ENCODE data around the gene BRMS1L.
A peak's percentile ranks its signal among the peaks of the same experiment; 100 is the strongest.

Gene BRMS1L

GRCh38 chr14:35854696-35855270 is 28.6 kb downstream of the BRMS1L start:
- Histone ChIP-seq H3K4me1 (ENCODE audit: control extremely low read depth in 1 of 4, control insufficient read depth in 4 of 4, insufficient read depth in 4 of 4, low read length in 3 of 4) (peaks cover 0 to 17% (median 7%) of the 10 kb centered on the region in 4 experiments), H3K27ac (ENCODE audit: insufficient read depth in 1 of 2, low read depth in 1 of 2, low read length in 2 of 2, poor library complexity in 1 of 2, severe bottlenecking in 2 of 2) (no peak overlapping the region), H3K36me3 (ENCODE audit: control insufficient read depth in 4 of 4, insufficient read depth in 4 of 4, low read length in 3 of 4) (peaks cover 2 to 21% (median 8%) of the 10 kb centered on the region in 4 experiments), H3K9me3 (ENCODE audit: control extremely low read depth in 1 of 5, control insufficient read depth in 4 of 5, insufficient read depth in 2 of 5, low read depth in 1 of 5, low read length in 4 of 5) (peaks cover 0 to 8% (median 2%) of the 10 kb centered on the region in 5 experiments), H3K4me3 (ENCODE audit: control insufficient read depth in 1 of 7, extremely low read depth in 1 of 7, insufficient read depth in 4 of 7, low read depth in 2 of 7, low read length in 6 of 7) (no peak overlapping the region), H3K27me3 (replicated peaks in 2 of 5; ENCODE audit: control insufficient read depth in 4 of 5, insufficient read depth in 5 of 5, low read length in 4 of 5) (no peaks in the 10 kb centered on the region)
- DNase-seq, result no peak
- ChIA-PET CTCF (interaction anchor here (0.7 kb wide), 1 partner anchor 27 kb away, joined by 3 read pairs; no protein-coding TSS in a partner anchor), POLR2A (no interaction called here)
- WGBS (ENCODE audit: insufficient coverage), result 100% methylated on average over 1 of the region's 1 CpG

GRCh38 chr14:35855876-35856481 is 29.8 kb downstream of the BRMS1L start:
- Histone ChIP-seq H3K27ac (ENCODE audit: insufficient read depth in 1 of 2, low read depth in 1 of 2, low read length in 2 of 2, poor library complexity in 1 of 2, severe bottlenecking in 2 of 2) (no peak overlapping the region), H3K9me3 (ENCODE audit: control extremely low read depth in 1 of 5, control insufficient read depth in 4 of 5, insufficient read depth in 2 of 5, low read depth in 1 of 5, low read length in 4 of 5) (peaks cover 0 to 8% (median 2%) of the 10 kb centered on the region in 5 experiments), H3K4me1 (ENCODE audit: control extremely low read depth in 1 of 4, control insufficient read depth in 4 of 4, insufficient read depth in 4 of 4, low read length in 3 of 4) (peaks cover 0 to 17% (median 7%) of the 10 kb centered on the region in 4 experiments), H3K27me3 (replicated peaks in 2 of 5; ENCODE audit: control insufficient read depth in 4 of 5, insufficient read depth in 5 of 5, low read length in 4 of 5) (no peaks in the 10 kb centered on the region), H3K36me3 (ENCODE audit: control insufficient read depth in 4 of 4, insufficient read depth in 4 of 4, low read length in 3 of 4) (peaks cover 0 to 14% (median 7%) of the 10 kb centered on the region in 4 experiments), H3K4me3 (ENCODE audit: control insufficient read depth in 1 of 7, extremely low read depth in 1 of 7, insufficient read depth in 4 of 7, low read depth in 2 of 7, low read length in 6 of 7) (no peak overlapping the region)
- WGBS (ENCODE audit: insufficient coverage), result 41% methylated on average over 2 of the region's 6 CpGs
- POLR2A ChIA-PET, result interaction anchor here (0.7 kb wide), 1 partner anchor 1158 kb away, joined by 3 read pairs; no protein-coding TSS in a partner anchor
- peak; percentile 5 to 83 (median 67) for DNase-seq
- CTCF ChIA-PET, result no interaction called here

- Histone ChIP-seq H3K4me1 (ENCODE audit: control extremely low read depth in 1 of 4, control insufficient read depth in 4 of 4, insufficient read depth in 4 of 4, low read length in 3 of 4) (peaks cover 0 to 17% (median 7%) of the 10 kb centered on the region in 4 experiments), H3K9me3 (ENCODE audit: control extremely low read depth in 1 of 5, control insufficient read depth in 4 of 5, insufficient read depth in 2 of 5, low read depth in 1 of 5, low read length in 4 of 5) (no peaks in the 10 kb centered on the region), H3K36me3 (ENCODE audit: control insufficient read depth in 4 of 4, insufficient read depth in 4 of 4, low read length in 3 of 4) (peaks cover 6 to 18% (median 12%) of the 10 kb centered on the region in 4 experiments), H3K27me3 (replicated peaks in 2 of 5; ENCODE audit: control insufficient read depth in 4 of 5, insufficient read depth in 5 of 5, low read length in 4 of 5) (no peaks in the 10 kb centered on the region), H3K4me3 (ENCODE audit: control insufficient read depth in 1 of 7, extremely low read depth in 1 of 7, insufficient read depth in 4 of 7, low read depth in 2 of 7, low read length in 6 of 7) (no peak overlapping the region), H3K27ac (ENCODE audit: insufficient read depth in 1 of 2, low read depth in 1 of 2, low read length in 2 of 2, poor library complexity in 1 of 2, severe bottlenecking in 2 of 2) (no peak overlapping the region)
- ChIA-PET CTCF (no interaction called here), POLR2A (no interaction called here)
- 98% methylated on average over 7 of the region's 7 CpGs for WGBS (ENCODE audit: insufficient coverage)
- no peak for DNase-seq
Observed at GRCh38 chr14:35858521-35859209, 32.5 kb downstream of the BRMS1L start.

GRCh38 chr14:35861204-35861868 is 35.2 kb downstream of the BRMS1L start:
- POLR2A ChIA-PET, result no interaction called here
- no peaks in the 10 kb centered on the region for H3K9me3 ChIP-seq (ENCODE audit: control extremely low read depth in 1 of 5, control insufficient read depth in 4 of 5, insufficient read depth in 2 of 5, low read depth in 1 of 5, low read length in 4 of 5)
- H3K27me3 ChIP-seq (replicated peaks in 2 of 5; ENCODE audit: control insufficient read depth in 4 of 5, insufficient read depth in 5 of 5, low read length in 4 of 5), result no peaks in the 10 kb centered on the region
- H3K27ac ChIP-seq (ENCODE audit: insufficient read depth in 1 of 2, low read depth in 1 of 2, low read length in 2 of 2, poor library complexity in 1 of 2, severe bottlenecking in 2 of 2), result no peak overlapping the region
- H3K4me3 ChIP-seq (ENCODE audit: control insufficient read depth in 1 of 7, extremely low read depth in 1 of 7, insufficient read depth in 4 of 7, low read depth in 2 of 7, low read length in 6 of 7), result no peak overlapping the region
- DNase-seq, result no peak
- H3K4me1 ChIP-seq (ENCODE audit: control extremely low read depth in 1 of 4, control insufficient read depth in 4 of 4, insufficient read depth in 4 of 4, low read length in 3 of 4), result peaks cover 0 to 5% (median 0%) of the 10 kb centered on the region in 4 experiments
- CTCF ChIA-PET, result interaction anchor here (0.6 to 1.1 kb wide), 3 partner anchors 9 to 82 kb away, joined by 3 read pairs; no protein-coding TSS in a partner anchor
- peaks cover 6 to 26% (median 17%) of the 10 kb centered on the region in 4 experiments for H3K36me3 ChIP-seq (ENCODE audit: control insufficient read depth in 4 of 4, insufficient read depth in 4 of 4, low read length in 3 of 4)
- WGBS (ENCODE audit: insufficient coverage), result 80% methylated on average over 1 of the region's 3 CpGs

- Histone ChIP-seq H3K27ac (ENCODE audit: insufficient read depth in 1 of 2, low read depth in 1 of 2, low read length in 2 of 2, poor library complexity in 1 of 2, severe bottlenecking in 2 of 2) (no peak overlapping the region), H3K27me3 (replicated peaks in 2 of 5; ENCODE audit: control insufficient read depth in 4 of 5, insufficient read depth in 5 of 5, low read length in 4 of 5) (no peaks in the 10 kb centered on the region), H3K4me1 (ENCODE audit: control extremely low read depth in 1 of 4, control insufficient read depth in 4 of 4, insufficient read depth in 4 of 4, low read length in 3 of 4) (no peaks in the 10 kb centered on the region), H3K4me3 (ENCODE audit: control insufficient read depth in 1 of 7, extremely low read depth in 1 of 7, insufficient read depth in 4 of 7, low read depth in 2 of 7, low read length in 6 of 7) (no peak overlapping the region), H3K9me3 (ENCODE audit: control extremely low read depth in 1 of 5, control insufficient read depth in 4 of 5, insufficient read depth in 2 of 5, low read depth in 1 of 5, low read length in 4 of 5) (no peaks in the 10 kb centered on the region), H3K36me3 (ENCODE audit: control insufficient read depth in 4 of 4, insufficient read depth in 4 of 4, low read length in 3 of 4) (peaks cover 11 to 20% (median 16%) of the 10 kb centered on the region in 4 experiments)
- CTCF ChIA-PET, result no interaction called here
- WGBS (ENCODE audit: insufficient coverage), result 100% methylated on average over 3 of the region's 6 CpGs
- POLR2A ChIA-PET, result no interaction called here
- DNase-seq, result no peak
Observed at GRCh38 chr14:35865611-35866324, 39.6 kb downstream of the BRMS1L start.

- ChIA-PET CTCF (no interaction called here), POLR2A (no interaction called here)
- Histone ChIP-seq H3K4me1 (ENCODE audit: control extremely low read depth in 1 of 4, control insufficient read depth in 4 of 4, insufficient read depth in 4 of 4, low read length in 3 of 4) (no peaks in the 10 kb centered on the region), H3K9me3 (ENCODE audit: control extremely low read depth in 1 of 5, control insufficient read depth in 4 of 5, insufficient read depth in 2 of 5, low read depth in 1 of 5, low read length in 4 of 5) (no peaks in the 10 kb centered on the region), H3K27me3 (replicated peaks in 2 of 5; ENCODE audit: control insufficient read depth in 4 of 5, insufficient read depth in 5 of 5, low read length in 4 of 5) (no peaks in the 10 kb centered on the region), H3K36me3 (ENCODE audit: control insufficient read depth in 4 of 4, insufficient read depth in 4 of 4, low read length in 3 of 4) (peaks cover 8 to 20% (median 15%) of the 10 kb centered on the region in 4 experiments), H3K4me3 (ENCODE audit: control insufficient read depth in 1 of 7, extremely low read depth in 1 of 7, insufficient read depth in 4 of 7, low read depth in 2 of 7, low read length in 6 of 7) (no peak overlapping the region), H3K27ac (ENCODE audit: insufficient read depth in 1 of 2, low read depth in 1 of 2, low read length in 2 of 2, poor library complexity in 1 of 2, severe bottlenecking in 2 of 2) (no peak overlapping the region)
- no CpG with 5 or more reads among the region's 2 CpGs for WGBS (ENCODE audit: insufficient coverage)
- DNase-seq, result no peak
Observed at GRCh38 chr14:35866595-35867279, 40.6 kb downstream of the BRMS1L start.

Measured in common myeloid progenitor, CD34-positive (primary cell).